GM19351 (cell line): Measurements from ENCODE around the gene ADGRL3.

ENCODE experiments used
- ATAC-seq: cut with Tn5 transposase; IDR thresholded peaks from one replicate; pipeline ENCODE4 v1.9.1; 2021; ENCODE audit warnings: mild to moderate bottlenecking, moderate library complexity; ENCODE audit not compliant: unreplicated experiment

The ADGRL3 gene

GRCh38 chr4:62028745-62029144 lies 828.6 kb downstream of the ADGRL3 start:
- no peak for ATAC-seq

DNA sequence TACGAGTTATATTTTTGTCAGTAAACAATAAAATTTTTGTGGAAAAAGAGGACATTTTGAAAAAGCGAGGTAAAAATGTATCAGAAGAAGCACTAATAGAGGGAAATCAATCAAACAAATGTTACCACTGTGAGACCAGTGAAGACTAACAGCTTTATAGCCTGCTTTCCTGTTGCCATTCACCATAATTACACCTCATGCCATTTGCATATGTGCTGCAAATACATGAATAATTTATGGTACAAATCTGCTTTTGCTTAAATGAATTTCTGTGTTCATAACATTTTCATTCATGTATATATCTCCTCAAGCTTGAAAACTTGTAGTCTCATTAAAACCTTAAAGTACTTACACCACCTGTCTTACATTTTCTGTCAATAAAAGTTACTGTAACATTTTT lies 830.8 kb downstream of the ADGRL3 start:
- ATAC-seq: no peak

DNA sequence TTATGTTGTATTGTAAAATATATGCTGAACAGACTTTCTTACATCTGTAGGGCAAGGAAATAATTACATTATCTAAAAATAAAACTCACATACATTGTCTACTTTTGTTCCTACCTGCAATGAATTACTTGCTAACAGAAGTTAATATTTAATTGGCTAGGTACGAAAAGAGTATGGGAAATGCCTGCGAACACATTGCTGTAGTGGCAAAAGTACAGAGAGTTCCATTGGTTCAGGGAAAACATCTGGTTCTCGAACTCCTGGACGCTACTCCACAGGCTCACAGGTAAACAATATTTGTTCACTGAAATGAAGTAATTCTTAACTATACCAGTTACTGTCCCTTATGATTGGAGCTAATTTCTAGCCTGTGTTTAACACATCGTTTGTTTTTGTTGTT lies 837.4 kb downstream of the ADGRL3 start:
- ATAC-seq: no peak

- ATAC-seq: no peak
These were observed 851.2 kb downstream of the ADGRL3 start for GRCh38 chr4:62051332-62051731.

- ATAC-seq: no peak
These were observed 853.8 kb downstream of the ADGRL3 start for GRCh38 chr4:62053974-62054373.

- ATAC-seq: no peak
These were observed 856.9 kb downstream of the ADGRL3 start for GRCh38 chr4:62057031-62057430.

DNA sequence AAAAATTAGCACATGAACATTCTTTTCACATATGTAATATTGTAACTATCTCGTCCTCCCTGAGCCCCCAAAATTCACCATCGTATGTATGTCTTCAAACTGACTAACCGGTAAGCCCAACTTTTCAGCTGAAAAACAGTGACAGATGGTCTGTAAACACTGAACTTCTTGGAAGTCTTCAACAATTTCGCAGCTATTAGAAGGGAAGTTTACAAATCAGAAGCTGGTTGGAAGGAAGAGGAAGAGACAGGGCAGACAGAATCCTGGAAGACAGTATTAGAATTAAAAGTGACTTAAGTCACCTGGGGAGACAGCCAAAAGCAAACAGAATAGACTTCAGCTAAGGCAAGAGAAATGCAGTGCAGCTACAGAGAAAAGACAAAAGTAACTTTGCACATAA lies 858.4 kb downstream of the ADGRL3 start:
- no peak for ATAC-seq

DNA sequence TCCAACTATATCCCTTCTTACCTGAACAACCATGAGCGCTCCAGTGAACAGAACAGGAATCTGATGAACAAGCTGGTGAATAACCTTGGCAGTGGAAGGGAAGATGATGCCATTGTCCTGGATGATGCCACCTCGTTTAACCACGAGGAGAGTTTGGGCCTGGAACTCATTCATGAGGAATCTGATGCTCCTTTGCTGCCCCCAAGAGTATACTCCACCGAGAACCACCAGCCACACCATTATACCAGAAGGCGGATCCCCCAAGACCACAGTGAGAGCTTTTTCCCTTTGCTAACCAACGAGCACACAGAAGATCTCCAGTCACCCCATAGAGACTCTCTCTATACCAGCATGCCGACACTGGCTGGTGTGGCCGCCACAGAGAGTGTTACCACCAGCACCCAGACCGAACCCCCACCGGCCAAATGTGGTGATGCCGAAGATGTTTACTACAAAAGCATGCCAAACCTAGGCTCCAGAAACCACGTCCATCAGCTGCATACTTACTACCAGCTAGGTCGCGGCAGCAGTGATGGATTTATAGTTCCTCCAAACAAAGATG lies 870.2 kb downstream of the ADGRL3 start:
- no peak for ATAC-seq

DNA sequence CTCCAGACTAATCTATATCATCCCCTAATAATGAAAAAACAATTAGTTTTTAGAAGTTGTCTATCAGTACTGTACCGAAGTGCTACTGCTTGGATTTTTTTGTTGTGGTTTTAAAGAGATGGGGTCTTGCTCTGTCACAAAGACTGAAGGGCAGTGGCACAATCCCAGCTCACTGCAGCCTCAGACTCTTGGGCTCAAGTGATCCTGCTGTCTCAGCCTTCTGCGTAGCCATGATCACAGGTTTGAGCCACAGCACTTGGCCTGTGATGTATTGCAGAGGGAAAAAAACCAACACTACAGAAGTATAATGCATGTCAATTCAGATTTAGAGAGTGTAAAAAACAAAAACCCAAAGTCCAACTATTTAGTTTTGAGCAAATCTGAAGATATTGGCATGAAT lies 875.0 kb downstream of the ADGRL3 start:
- no peak for ATAC-seq

DNA sequence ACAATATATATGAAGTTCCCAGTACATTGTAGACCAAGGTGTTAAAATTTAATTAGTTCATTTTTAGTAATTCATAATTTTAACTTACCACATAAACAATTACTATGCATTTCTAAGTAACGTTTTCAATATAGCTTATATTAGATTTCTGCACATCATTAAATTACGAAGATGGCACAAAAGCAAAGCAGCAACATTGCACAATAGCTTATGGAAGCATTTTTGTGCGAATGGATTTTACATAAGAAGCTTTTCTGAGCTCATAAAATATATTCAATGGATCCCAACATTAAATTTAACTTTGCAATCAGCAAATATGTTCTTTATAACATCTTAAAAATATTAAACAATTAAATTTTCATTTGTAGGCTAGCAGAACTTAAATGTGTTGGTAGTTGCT lies 875.4 kb downstream of the ADGRL3 start:
- ATAC-seq: no peak

DNA sequence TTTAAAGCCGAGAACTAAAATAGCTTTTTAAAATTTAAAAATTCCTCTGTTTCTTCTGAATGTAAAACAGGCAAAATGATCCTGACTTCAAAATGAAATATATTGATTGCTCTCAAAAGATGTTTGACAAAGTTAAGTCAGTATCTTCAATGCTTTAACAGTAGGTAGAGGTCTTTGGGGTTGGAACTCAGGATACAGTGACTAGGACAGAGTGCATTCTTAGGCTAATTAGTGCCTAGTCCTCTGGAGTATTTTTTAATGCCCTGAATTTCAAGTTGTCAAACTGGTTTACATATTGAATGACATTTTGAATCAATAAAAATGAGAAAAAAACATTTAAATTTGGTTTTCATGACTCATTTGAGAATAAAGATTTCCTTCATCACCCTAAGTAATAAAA lies 877.3 kb downstream of the ADGRL3 start:
- no peak for ATAC-seq

GRCh38 chr4:62080431-62080830 lies 880.3 kb downstream of the ADGRL3 start:
- no peak for ATAC-seq

GRCh38 chr4:62087706-62088105 lies 887.6 kb downstream of the ADGRL3 start:
- ATAC-seq: no peak

DNA sequence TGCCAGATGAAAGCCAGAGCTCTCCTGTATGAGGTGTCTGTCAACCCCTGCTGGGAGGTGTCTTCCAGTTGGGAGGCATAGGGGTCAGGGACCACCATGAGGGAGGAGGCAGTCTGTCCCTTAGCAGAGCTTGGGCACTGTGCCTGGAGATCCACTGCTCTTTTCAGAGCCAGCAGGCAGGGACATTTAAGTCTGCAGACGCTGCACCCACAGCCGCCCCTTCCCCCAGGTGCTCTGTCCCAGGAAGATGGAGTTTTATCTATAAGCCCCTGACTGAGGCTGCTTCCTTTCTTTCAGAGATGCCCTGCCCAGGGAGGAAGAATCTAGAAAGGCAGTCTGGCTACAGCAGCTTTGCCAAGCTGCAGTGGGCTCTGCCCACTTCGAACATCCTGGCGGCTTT lies 893.6 kb downstream of the ADGRL3 start:
- no peak for ATAC-seq

DNA sequence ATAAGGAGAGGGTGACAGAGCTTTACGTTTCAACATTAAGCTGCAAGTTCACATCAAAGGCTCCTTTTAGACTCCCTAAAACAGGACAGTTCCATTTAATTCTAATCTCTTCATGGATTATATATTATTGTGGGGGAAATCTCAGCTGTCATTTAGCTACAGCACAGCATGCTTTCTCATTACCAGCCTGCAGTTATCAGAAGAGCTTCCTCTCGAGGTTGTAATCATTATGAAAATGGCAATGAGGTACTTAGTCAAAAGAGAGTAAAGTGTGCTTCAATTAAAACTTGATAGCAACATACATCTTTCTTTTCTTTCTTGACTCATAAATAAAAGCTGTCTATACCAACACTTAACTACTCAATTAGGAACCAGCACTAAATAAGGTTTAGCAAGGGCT lies 896.8 kb downstream of the ADGRL3 start:
- no peak for ATAC-seq

DNA sequence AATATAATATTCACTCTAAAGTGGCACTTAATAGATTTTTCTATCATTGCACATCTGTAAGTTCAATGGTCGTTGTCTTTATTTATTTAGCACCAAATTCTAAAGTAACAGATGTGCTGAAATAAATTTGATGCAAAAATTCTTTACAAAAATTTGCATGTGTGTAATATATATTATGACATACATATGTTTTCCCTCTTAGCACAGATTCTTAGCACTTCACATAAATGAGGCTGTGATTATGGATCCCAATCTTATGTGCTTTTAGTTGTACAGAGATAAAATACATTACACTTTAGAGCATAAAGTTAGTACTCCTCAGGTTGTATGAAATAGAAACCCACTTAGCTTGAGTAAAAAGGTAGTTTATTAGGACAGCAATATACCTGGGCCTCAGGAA lies 915.1 kb downstream of the ADGRL3 start:
- no peak for ATAC-seq

DNA sequence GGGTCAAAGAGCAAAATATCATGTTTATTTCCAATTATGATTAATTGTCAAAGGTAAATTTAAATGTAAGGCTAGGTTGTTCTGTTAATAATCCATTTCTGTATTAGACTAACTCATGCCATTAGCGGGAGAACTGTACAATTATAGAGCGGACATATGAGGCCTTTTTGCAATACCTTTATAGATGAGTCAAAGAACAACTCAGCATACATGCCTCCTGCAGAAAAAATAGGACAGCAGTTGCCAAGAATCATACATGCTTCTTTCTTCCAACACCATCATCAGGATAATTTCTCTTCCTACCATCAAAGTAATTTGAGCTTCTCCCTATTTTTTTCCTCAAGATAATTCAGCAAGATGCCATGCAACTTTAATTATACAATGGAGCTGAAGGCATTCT lies 917.8 kb downstream of the ADGRL3 start:
- ATAC-seq: no peak

DNA sequence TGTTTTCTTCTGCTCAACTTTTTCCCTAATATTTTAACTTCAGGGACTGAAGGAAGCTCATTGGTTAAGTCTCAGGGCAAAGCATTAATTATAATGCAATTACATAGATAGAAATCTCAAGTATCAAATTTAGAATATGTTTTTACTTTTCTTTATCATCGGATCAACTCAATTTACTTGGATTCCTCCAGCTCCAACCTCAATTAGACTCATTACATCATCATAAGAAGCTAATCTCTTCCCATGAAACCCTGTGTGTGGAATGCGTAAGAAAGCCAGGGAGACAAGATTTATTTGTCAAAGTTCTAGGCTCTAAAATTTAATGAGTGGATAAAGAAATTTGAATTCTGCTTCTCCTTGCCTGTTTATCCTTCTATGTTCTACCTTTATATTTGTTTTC lies 918.4 kb downstream of the ADGRL3 start:
- ATAC-seq: no peak

- no peak for ATAC-seq
These were observed 919.1 kb downstream of the ADGRL3 start for GRCh38 chr4:62119195-62119594.

DNA sequence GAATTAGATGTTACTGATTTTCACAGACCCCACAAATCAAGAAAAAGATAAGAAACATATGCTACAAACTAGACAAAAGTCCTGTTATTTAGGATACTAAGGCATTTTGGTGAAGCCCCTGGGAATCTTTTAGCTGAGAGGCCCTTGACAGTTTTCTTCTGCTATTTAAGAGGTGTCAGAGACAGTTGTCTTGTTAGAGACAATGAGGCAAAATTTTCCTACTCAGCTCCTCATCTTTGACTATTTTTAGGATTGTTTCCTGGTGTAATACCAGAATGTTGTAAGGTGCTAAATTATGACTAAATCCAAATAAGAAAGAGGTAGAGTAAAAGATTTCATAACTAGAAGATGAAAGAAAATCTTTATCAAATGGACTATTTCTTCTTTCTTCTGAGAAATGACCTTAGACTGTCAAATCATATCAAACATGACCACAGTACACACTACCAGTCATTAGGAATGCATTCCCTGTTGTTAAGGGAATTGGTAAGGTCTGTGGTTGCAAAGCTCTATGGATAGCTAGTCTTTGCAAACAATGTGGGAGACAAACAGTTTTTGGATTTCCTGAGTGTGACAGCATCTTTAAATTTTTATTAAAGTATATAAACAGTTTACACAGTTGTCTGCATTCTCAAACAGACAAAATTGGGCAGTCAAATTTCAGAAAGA lies 926.1 kb downstream of the ADGRL3 start:
- ATAC-seq: no peak
